ENCODE results near the gene DTNBP1.

The DTNBP1 gene

GRCh38 chr6:15662326-15663129, at the start of gene DTNBP1:
Gene DTNBP1, minus strand, starts transcription at chr6:15663028. Its CDS starts 159 bp downstream, at chr6:15662869.
- POLR2A ChIA-PET, result interaction anchor here (0.7 to 1.9 kb wide), 4 partner anchors 9 to 543 kb away, joined by 3 to 10 read pairs (median 4); partner anchors contain the start of gene MYLIP
- Histone ChIP-seq H3K4me1 (ENCODE audit: control insufficient read depth, insufficient read depth, low read length) (no peaks in the 10 kb centered on the region; the same call in 1 of the 2 replicates), H3K9me3 (ENCODE audit: control insufficient read depth, insufficient read depth, low read depth, low read length) (no peaks in the 10 kb centered on the region), H3K27ac (ENCODE audit: extremely low read depth, low read depth, low read length) (peak within 1 kb of the TSS; percentile 61; the same call in 1 of the 2 replicates), H3K36me3 (ENCODE audit: control insufficient read depth in 2 of 2, insufficient read depth in 1 of 2, low read length in 2 of 2) (peaks cover 0 to 11% of the 10 kb centered on the region in 2 experiments; a peak in 1 of 3 replicates), H3K4me3 (ENCODE audit: low read depth, low read length) (peak within 1 kb of the TSS; percentile 86)
- CTCF ChIA-PET, result interaction anchor here (0.6 to 1.2 kb wide), 6 partner anchors 10 to 656 kb away, joined by 3 to 5 read pairs (median 4); no protein-coding TSS in a partner anchor
- peak; percentile 82 for TF ChIP-seq ZBTB8A (tag by site-specific recombination; IDR thresholded peaks at IDR 0.05)
- no peak for TF ChIP-seq ZNF148 (tag by site-specific recombination; IDR thresholded peaks at IDR 0.05; ENCODE audit: borderline replicate concordance)
- TF ChIP-seq KLF16 (tag by site-specific recombination; IDR thresholded peaks at IDR 0.05), result peak; percentile 75; the same call in 1 of the 2 replicates
- TF ChIP-seq ZNF560 (tag by site-specific recombination; IDR thresholded peaks at IDR 0.05; ENCODE audit: borderline replicate concordance), result no peak
- TF ChIP-seq REST (tag by site-specific recombination; IDR thresholded peaks at IDR 0.05), result no peak
- TF ChIP-seq ZNF155 (tag by site-specific recombination; IDR thresholded peaks at IDR 0.05), result no peak
- TF ChIP-seq ZNF529 (tag by site-specific recombination; IDR thresholded peaks at IDR 0.05; ENCODE audit: insufficient replicate concordance), result no peak
- TF ChIP-seq ZNF580 (tag by site-specific recombination; IDR thresholded peaks at IDR 0.05), result no peak; the same call in 1 of the 2 replicates
- TF ChIP-seq ZNF76 (tag by site-specific recombination; IDR thresholded peaks at IDR 0.05; ENCODE audit: borderline replicate concordance, low read depth), result peak; percentile 88
- TF ChIP-seq ZNF585B (tag by site-specific recombination; IDR thresholded peaks at IDR 0.05), result no peak
- TF ChIP-seq ZBTB7A (tag by site-specific recombination; IDR thresholded peaks at IDR 0.05; ENCODE audit: low read depth), result 0 out of 2 replicates have a peak, but pooled peaks have one; percentile 40
- peak; percentile 76 for TF ChIP-seq ZBTB20 (tag by site-specific recombination; IDR thresholded peaks at IDR 0.05)
- TF ChIP-seq PRDM10 (tag by site-specific recombination; IDR thresholded peaks at IDR 0.05), result peak; percentile 88
- TF ChIP-seq ZNF701 (tag by site-specific recombination; IDR thresholded peaks at IDR 0.05), result no peak
- peak; percentile 85 for TF ChIP-seq ZBTB48 (tag by site-specific recombination; IDR thresholded peaks at IDR 0.05)
- no peak for TF ChIP-seq TRIM28 (IDR thresholded peaks at IDR 0.05; ENCODE audit: borderline replicate concordance, low read length)
- TF ChIP-seq ZNF184 (tag by site-specific recombination; IDR thresholded peaks at IDR 0.05), result no peak
- TF ChIP-seq GLI4 (tag by site-specific recombination; IDR thresholded peaks at IDR 0.05), result 0 out of 2 replicates have a peak, but pooled peaks have one; percentile 35
- TF ChIP-seq ZNF391 (tag by site-specific recombination; IDR thresholded peaks at IDR 0.05; ENCODE audit: borderline replicate concordance, low read depth), result 0 out of 2 replicates have a peak, but pooled peaks have one; percentile 9
- TF ChIP-seq ZFP41 (tag by site-specific recombination; IDR thresholded peaks at IDR 0.05; ENCODE audit: borderline replicate concordance), result no peak
- peak; percentile 8 for TF ChIP-seq ZNF10 (tag by site-specific recombination; IDR thresholded peaks at IDR 0.05)
- TF ChIP-seq MYNN (tag by site-specific recombination; IDR thresholded peaks at IDR 0.05; ENCODE audit: borderline replicate concordance), result no peak
- TF ChIP-seq ZNF362 (tag by site-specific recombination; IDR thresholded peaks at IDR 0.05), result no peak

Data from HEK293 (cell line).